Vagina (tissue), 2 donors: Measurements from ENCODE around the gene CTNNAL1.

Source experiments
- POLR2A ChIP-seq, 2 donors: fragments of 450-650 bp; IDR thresholded peaks; one replicate each; pipeline ENCODE4 v1.6.1; 2017; ENCODE audit warnings: antibody characterized with exemption in 2 of 2, mild to moderate bottlenecking in 2 of 2, moderate library complexity in 2 of 2
- POLR2AphosphoS5 ChIP-seq, 2 donors: sonication (generic); formaldehyde crosslinking; IDR thresholded peaks; one replicate each; pipeline ENCODE4 v1.9.0; 2017; ENCODE audit warnings: antibody characterized with exemption in 2 of 2, mild to moderate bottlenecking in 2 of 2, low read depth in 1 of 2; ENCODE audit not compliant: insufficient read depth in 1 of 2
- TF ChIP-seq, protein P1 (sequence below), 3 experiments: fragments of 450-650 bp in 2 of 3; fragments of 200-600 bp in 1 of 3; sonication (generic) in 1 of 3; IDR thresholded peaks; one replicate each; pipeline ENCODE4 v1.5.1; 2017 to 2019; ENCODE audit warnings: antibody characterized with exemption in 3 of 3, mild to moderate bottlenecking in 2 of 3, moderate library complexity in 2 of 3

DNA sequence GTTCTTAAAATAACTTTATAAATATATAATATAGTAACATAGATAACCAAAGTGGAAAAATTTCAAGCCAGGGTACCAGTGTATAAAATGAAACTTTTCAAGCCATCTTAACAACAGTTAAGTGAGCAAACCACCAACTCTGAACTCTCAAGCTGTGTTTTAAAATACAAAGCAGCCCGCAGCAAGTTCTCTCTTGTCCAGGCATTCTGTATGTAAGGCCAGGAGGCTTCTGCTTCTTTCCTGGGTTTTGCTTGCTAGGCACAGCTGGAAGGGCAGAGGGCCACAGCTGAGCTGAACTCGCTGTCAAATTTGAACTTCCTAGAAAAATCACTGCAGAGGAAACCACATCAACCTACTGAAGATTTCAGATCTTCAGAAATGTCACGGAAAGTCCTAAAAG, 6.8 kb upstream of the CTNNAL1 start:
- TF ChIP-seq, protein P1, sequence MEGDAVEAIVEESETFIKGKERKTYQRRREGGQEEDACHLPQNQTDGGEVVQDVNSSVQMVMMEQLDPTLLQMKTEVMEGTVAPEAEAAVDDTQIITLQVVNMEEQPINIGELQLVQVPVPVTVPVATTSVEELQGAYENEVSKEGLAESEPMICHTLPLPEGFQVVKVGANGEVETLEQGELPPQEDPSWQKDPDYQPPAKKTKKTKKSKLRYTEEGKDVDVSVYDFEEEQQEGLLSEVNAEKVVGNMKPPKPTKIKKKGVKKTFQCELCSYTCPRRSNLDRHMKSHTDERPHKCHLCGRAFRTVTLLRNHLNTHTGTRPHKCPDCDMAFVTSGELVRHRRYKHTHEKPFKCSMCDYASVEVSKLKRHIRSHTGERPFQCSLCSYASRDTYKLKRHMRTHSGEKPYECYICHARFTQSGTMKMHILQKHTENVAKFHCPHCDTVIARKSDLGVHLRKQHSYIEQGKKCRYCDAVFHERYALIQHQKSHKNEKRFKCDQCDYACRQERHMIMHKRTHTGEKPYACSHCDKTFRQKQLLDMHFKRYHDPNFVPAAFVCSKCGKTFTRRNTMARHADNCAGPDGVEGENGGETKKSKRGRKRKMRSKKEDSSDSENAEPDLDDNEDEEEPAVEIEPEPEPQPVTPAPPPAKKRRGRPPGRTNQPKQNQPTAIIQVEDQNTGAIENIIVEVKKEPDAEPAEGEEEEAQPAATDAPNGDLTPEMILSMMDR (IDR thresholded peaks at IDR 0.05): no peak
- TF ChIP-seq POLR2A (IDR thresholded peaks at IDR 0.05) (no peak), POLR2AphosphoS5 (IDR thresholded peaks at IDR 0.05; ENCODE audit: insufficient read depth in 1 of 2, low read depth in 1 of 2) (no peak)
